ENCODE results near the gene AK1. TPM values are rescaled to one million over a fixed set of nuclear protein-coding genes. Genes with fewer than 3 reads are reported as not detected.

The AK1 gene
- total RNA-seq, 1 experiment from 2014 or later, result 12.2 TPM

GRCh38 chr9:127919253-127919815, 41.9 kb upstream of the AK1 start:
- DNase-seq, result peak; percentile 81
- Mint-ChIP-seq H3K27ac (ENCODE audit: unreplicated experiment) (peak overlapping the region; percentile 92), H3K27me3 (ENCODE audit: unreplicated experiment) (peaks cover 2% of the 10 kb centered on the region), H3K9me3 (ENCODE audit: low read depth, unreplicated experiment) (no peaks in the 10 kb centered on the region), H3K4me3 (ENCODE audit: low read depth, unreplicated experiment) (peak overlapping the region; percentile 36), H3K36me3 (ENCODE audit: insufficient read depth, unreplicated experiment) (peaks cover 14% of the 10 kb centered on the region), H3K4me1 (ENCODE audit: low read depth, unreplicated experiment) (peaks cover 13% of the 10 kb centered on the region)
- BruUV-seq (replicated peaks), result no TSS peak
- TF ChIP-seq, protein P1, sequence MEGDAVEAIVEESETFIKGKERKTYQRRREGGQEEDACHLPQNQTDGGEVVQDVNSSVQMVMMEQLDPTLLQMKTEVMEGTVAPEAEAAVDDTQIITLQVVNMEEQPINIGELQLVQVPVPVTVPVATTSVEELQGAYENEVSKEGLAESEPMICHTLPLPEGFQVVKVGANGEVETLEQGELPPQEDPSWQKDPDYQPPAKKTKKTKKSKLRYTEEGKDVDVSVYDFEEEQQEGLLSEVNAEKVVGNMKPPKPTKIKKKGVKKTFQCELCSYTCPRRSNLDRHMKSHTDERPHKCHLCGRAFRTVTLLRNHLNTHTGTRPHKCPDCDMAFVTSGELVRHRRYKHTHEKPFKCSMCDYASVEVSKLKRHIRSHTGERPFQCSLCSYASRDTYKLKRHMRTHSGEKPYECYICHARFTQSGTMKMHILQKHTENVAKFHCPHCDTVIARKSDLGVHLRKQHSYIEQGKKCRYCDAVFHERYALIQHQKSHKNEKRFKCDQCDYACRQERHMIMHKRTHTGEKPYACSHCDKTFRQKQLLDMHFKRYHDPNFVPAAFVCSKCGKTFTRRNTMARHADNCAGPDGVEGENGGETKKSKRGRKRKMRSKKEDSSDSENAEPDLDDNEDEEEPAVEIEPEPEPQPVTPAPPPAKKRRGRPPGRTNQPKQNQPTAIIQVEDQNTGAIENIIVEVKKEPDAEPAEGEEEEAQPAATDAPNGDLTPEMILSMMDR (IDR thresholded peaks at IDR 0.05; ENCODE audit: unreplicated experiment), result no peak
- CTCF ChIA-PET, result interaction anchor here (0.8 to 1.0 kb wide), 2 partner anchors 185 to 199 kb away, joined by 3 to 5 read pairs; partner anchors contain the start of gene TOR2A
- intact Hi-C loops (cut with micrococcal nuclease; ENCODE audit: unreplicated experiment), result no loop called here

DNA sequence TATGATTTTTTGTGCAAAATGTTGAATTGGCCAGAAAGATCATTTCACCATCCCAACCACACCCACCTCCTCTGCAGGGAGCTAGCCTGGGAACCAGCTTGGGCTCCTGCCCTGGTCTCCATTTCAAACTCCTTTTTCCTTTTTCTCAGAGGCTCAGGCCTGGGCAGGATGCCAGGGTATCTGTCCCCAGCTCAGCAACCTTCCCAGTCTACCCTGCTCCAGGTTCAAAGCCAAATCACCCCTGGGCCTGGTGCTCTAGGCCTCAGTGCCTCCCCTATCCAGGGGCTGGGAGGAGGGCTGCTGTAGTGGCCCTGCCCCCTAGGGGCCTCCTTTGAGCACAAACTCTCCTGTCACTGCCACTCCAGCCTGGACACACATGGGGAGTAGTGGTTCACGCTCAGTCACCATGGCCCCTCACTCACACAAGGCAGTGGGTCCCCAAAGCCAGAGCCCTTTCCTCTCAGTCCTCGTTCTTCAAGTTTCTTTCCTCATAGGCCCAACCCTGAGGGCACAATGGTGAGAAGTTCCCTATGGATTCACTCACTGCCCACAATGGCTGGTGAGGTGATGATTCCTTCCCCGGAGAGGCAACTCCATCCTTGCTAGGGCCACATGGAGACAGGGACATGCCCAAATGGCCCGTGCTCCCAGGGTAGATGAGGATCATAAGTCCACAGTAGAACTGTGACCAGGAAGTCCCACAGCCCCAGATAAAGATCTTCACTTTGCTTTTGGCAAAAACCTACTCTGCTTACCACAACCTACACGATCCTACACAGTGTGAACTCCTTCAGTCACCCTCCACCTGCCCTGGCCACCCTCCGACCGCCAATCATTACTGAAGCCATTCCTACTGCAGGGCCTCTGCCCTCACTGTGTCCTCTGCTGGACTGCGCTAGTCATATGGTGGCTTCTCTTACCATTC, 41.0 kb upstream of the AK1 start:
- intact Hi-C loops (cut with micrococcal nuclease; ENCODE audit: unreplicated experiment), result no loop called here
- Mint-ChIP-seq H3K36me3 (ENCODE audit: insufficient read depth, unreplicated experiment) (peaks cover 14% of the 10 kb centered on the region), H3K27ac (ENCODE audit: unreplicated experiment) (peak overlapping the region; percentile 92), H3K4me3 (ENCODE audit: low read depth, unreplicated experiment) (peak overlapping the region; percentile 36), H3K4me1 (ENCODE audit: low read depth, unreplicated experiment) (peaks cover 13% of the 10 kb centered on the region), H3K9me3 (ENCODE audit: low read depth, unreplicated experiment) (no peaks in the 10 kb centered on the region), H3K27me3 (ENCODE audit: unreplicated experiment) (no peaks in the 10 kb centered on the region)
- no peak for DNase-seq
- TF ChIP-seq, protein P1 (IDR thresholded peaks at IDR 0.05; ENCODE audit: unreplicated experiment), result no peak
- no TSS peak for BruUV-seq (replicated peaks)
- CTCF ChIA-PET, result no interaction called here

DNA sequence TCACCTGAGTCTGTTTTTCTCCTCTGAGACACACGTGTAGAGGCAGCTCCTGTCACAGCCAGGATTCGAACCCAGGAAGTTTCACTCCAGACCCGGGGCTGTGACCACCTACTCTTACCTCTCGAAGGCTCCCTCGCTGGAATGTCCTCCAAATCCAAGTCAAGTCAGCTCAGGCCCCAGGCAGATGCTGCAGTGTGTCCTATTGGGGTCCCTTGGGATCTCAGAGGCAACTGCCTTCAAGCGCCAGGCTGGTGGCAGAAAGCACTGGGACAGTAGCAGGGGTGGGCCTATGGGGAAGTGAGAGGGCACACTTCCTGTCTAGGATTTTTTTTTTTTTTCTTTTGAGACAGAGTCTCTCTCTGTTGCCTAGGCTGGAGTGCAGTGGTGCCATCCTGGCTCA, 40.1 kb upstream of the AK1 start:
- TF ChIP-seq, protein P1 (IDR thresholded peaks at IDR 0.05; ENCODE audit: unreplicated experiment), result no peak
- no peaks in the 10 kb centered on the region for H3K27me3 Mint-ChIP-seq (ENCODE audit: unreplicated experiment)
- H3K9me3 Mint-ChIP-seq (ENCODE audit: low read depth, unreplicated experiment), result no peaks in the 10 kb centered on the region
- H3K27ac Mint-ChIP-seq (ENCODE audit: unreplicated experiment), result no peak overlapping the region
- peaks cover 13% of the 10 kb centered on the region for H3K4me1 Mint-ChIP-seq (ENCODE audit: low read depth, unreplicated experiment)
- peak overlapping the region; percentile 65 for H3K4me3 Mint-ChIP-seq (ENCODE audit: low read depth, unreplicated experiment)
- intact Hi-C loops (cut with micrococcal nuclease; ENCODE audit: unreplicated experiment), result no loop called here
- CTCF ChIA-PET, result interaction anchor here (0.6 to 1.1 kb wide), 2 partner anchors 117 to 132 kb away, joined by 3 to 4 read pairs; partner anchors contain the start of gene CDK9
- H3K36me3 Mint-ChIP-seq (ENCODE audit: insufficient read depth, unreplicated experiment), result peaks cover 14% of the 10 kb centered on the region
- BruUV-seq (replicated peaks), result no TSS peak
- no peak for DNase-seq

GRCh38 chr9:127916720-127917581, 39.5 kb upstream of the AK1 start, which contains the start of gene ST6GALNAC4:
Gene ST6GALNAC4 (minus strand): TSS chr9:127917041. CDS start chr9:127916419, 622 bp downstream.
- Mint-ChIP-seq H3K4me3 (ENCODE audit: low read depth, unreplicated experiment) (peak within 1 kb of the TSS; percentile 65), H3K27me3 (ENCODE audit: unreplicated experiment) (no peaks in the 10 kb centered on the region), H3K36me3 (ENCODE audit: insufficient read depth, unreplicated experiment) (peaks cover 13% of the 10 kb centered on the region), H3K9me3 (ENCODE audit: low read depth, unreplicated experiment) (no peaks in the 10 kb centered on the region), H3K4me1 (ENCODE audit: low read depth, unreplicated experiment) (peaks cover 13% of the 10 kb centered on the region), H3K27ac (ENCODE audit: unreplicated experiment) (no peak within 1 kb of the TSS)
- peak; percentile 91 for DNase-seq
- CTCF ChIA-PET, result interaction anchor here (0.6 to 1.6 kb wide), 5 partner anchors 89 to 1902 kb away, joined by 3 to 10 read pairs (median 3); partner anchors contain the start of genes CDK9 and TOR2A
- TF ChIP-seq, protein P1 (IDR thresholded peaks at IDR 0.05; ENCODE audit: unreplicated experiment), result no peak
- no TSS peak for BruUV-seq (replicated peaks)
- intact Hi-C loops (cut with micrococcal nuclease; ENCODE audit: unreplicated experiment), result no loop called here
